Neural cell (in vitro differentiated cells): ENCODE measurements around the gene S100A5. TPM values are rescaled to one million over a fixed set of nuclear protein-coding genes. Genes with fewer than 3 reads are reported as not detected.

Experiments
- H2AFZ ChIP-seq: fragments of 200-600, 300-800 bp; sonication (generic), shearing (Covaris generic); 2 replicates; pipeline ENCODE4 v1.6.0; 2014; ENCODE audit warnings: low read depth, mild to moderate bottlenecking, antibody characterized with exemption, low read length, moderate library complexity
- H3F3A ChIP-seq: fragments of 200-600 bp; shearing (Covaris generic); 2 replicates; pipeline ENCODE4 v1.6.1; 2016; ENCODE audit warnings: mild to moderate bottlenecking, moderate library complexity, mixed read lengths, antibody characterized with exemption, low read length; ENCODE audit not compliant: insufficient read depth, poor library complexity, severe bottlenecking
- H3K27ac ChIP-seq: fragments of 200-600, 300-800 bp; sonication (generic), shearing (Covaris generic); 2 replicates; pipeline ENCODE4 v1.5.1; 2014; ENCODE audit warnings: mild to moderate bottlenecking, low read length, moderate library complexity
- H3K27me3 ChIP-seq: fragments of 300-800, 200-600 bp; sonication (generic), shearing (Covaris generic); 2 replicates; pipeline ENCODE4 v1.6.0; 2014; ENCODE audit warnings: mild to moderate bottlenecking, low read depth, low read length, moderate library complexity; ENCODE audit not compliant: insufficient read depth
- H3K36me3 ChIP-seq: fragments of 300-800, 200-600 bp; sonication (generic), shearing (Covaris generic); 2 replicates; pipeline ENCODE4 v1.5.1; 2014; ENCODE audit warnings: mild to moderate bottlenecking, antibody characterized with exemption, low read length, moderate library complexity; ENCODE audit not compliant: insufficient read depth
- H3K4me2 ChIP-seq: fragments of 300-800, 200-600 bp; sonication (generic), shearing (Covaris generic); 2 replicates; pipeline ENCODE4 v1.6.0; 2014; ENCODE audit warnings: mild to moderate bottlenecking, low read length
- H3K4me3 ChIP-seq: fragments of 300-800, 200-600 bp; sonication (generic), shearing (Covaris generic); 2 replicates; pipeline ENCODE4 v1.5.1; 2014; ENCODE audit warnings: mild to moderate bottlenecking, low read length, moderate library complexity
- H3K79me2 ChIP-seq: fragments of 200-600 bp; shearing (Covaris generic); replicated peaks from 2 replicates; pipeline ENCODE4 v1.6.0; 2014; ENCODE audit warnings: mild to moderate bottlenecking, low read length, moderate library complexity; ENCODE audit not compliant: insufficient read depth
- H3K9ac ChIP-seq: fragments of 300-800, 200-600 bp; sonication (generic), shearing (Covaris generic); 2 replicates; pipeline ENCODE4 v1.6.1; 2016; ENCODE audit warnings: mild to moderate bottlenecking, low read length, mixed read lengths
- H3K9me2 ChIP-seq: fragments of 200-600 bp; shearing (Covaris generic); 2 replicates; pipeline ENCODE4 v1.6.1; 2016; ENCODE audit warnings: mild to moderate bottlenecking, low read length, mixed read lengths; ENCODE audit not compliant: insufficient read depth
- H3K9me3 ChIP-seq: fragments of 200-600, 300-800 bp; sonication (generic), shearing (Covaris generic); 2 replicates; pipeline ENCODE4 v1.6.1; 2016; ENCODE audit warnings: mild to moderate bottlenecking, mixed run types, low read length, moderate library complexity, mixed read lengths
- H4K20me1 ChIP-seq: fragments of 200-600 bp; shearing (Covaris generic); 2 replicates; pipeline ENCODE4 v1.6.1; 2016; ENCODE audit warnings: mild to moderate bottlenecking, mixed run types; ENCODE audit not compliant: insufficient read depth
- CTCF ChIP-seq: fragments of 450-650 bp; IDR thresholded peaks from 2 replicates; pipeline ENCODE4 v1.5.1; 2014; ENCODE audit warnings: antibody characterized with exemption, mild to moderate bottlenecking, moderate library complexity; ENCODE audit not compliant: poor library complexity, severe bottlenecking
- EP300 ChIP-seq: fragments of 450-650 bp; conservative IDR thresholded peaks from 2 replicates; pipeline ENCODE4 v1.6.1; 2014; ENCODE audit warnings: antibody characterized with exemption, mild to moderate bottlenecking, moderate library complexity; ENCODE audit not compliant: poor library complexity, severe bottlenecking
- EZH2 ChIP-seq: fragments of 200-600, 300-800 bp; shearing (Covaris generic), sonication (generic); IDR thresholded peaks from 2 replicates; pipeline ENCODE4 v1.6.1; 2014; ENCODE audit warnings: antibody characterized with exemption, low read length, borderline replicate concordance, mild to moderate bottlenecking; ENCODE audit not compliant: insufficient read depth, poor library complexity, severe bottlenecking
- MXI1 ChIP-seq: fragments of 450-650 bp; conservative IDR thresholded peaks from 2 replicates; pipeline ENCODE4 v1.6.1; 2014; ENCODE audit warnings: antibody characterized with exemption, mild to moderate bottlenecking; ENCODE audit not compliant: poor library complexity, severe bottlenecking
- POLR2AphosphoS5 ChIP-seq: IDR thresholded peaks from 2 replicates; pipeline ENCODE4 v1.6.1; 2012
- RAD21 ChIP-seq: fragments of 450-650 bp; conservative IDR thresholded peaks from 2 replicates; pipeline ENCODE4 v1.6.1; 2014; ENCODE audit warnings: antibody characterized with exemption, mild to moderate bottlenecking, moderate library complexity
- REST ChIP-seq: IDR thresholded peaks from 2 replicates; pipeline ENCODE4 v1.6.1; 2012; ENCODE audit warnings: borderline replicate concordance
- SMC3 ChIP-seq: fragments of 450-650 bp; conservative IDR thresholded peaks from 2 replicates; pipeline ENCODE4 v1.6.1; 2014; ENCODE audit warnings: antibody characterized with exemption, mild to moderate bottlenecking, moderate library complexity; ENCODE audit not compliant: poor library complexity
- TAF1 ChIP-seq: IDR thresholded peaks from 2 replicates; pipeline ENCODE4 v1.6.1; 2012; ENCODE audit warnings: low read depth
- polyA plus RNA-seq: library from polyadenylated mRNA; depleted of rRNA; stranded (reverse); fragments of >200 nt; gene quantifications from 2 replicates; pipeline ENCODE4 v1.2.3, GENCODE V29; 2014

Gene S100A5
- polyA plus RNA-seq, 1 donor from 2014 or later, result not detected

GRCh38 chr1:153495536-153495935 is 45.2 kb downstream of the S100A5 start:
- no peaks in the 10 kb centered on the region for H3F3A ChIP-seq
- H3K9me3 ChIP-seq, result no peaks in the 10 kb centered on the region
- H4K20me1 ChIP-seq, result no peaks in the 10 kb centered on the region
- H2AFZ ChIP-seq, result no peak overlapping the region
- H3K79me2 ChIP-seq, result no peaks in the 10 kb centered on the region
- H3K36me3 ChIP-seq, result no peaks in the 10 kb centered on the region
- H3K27ac ChIP-seq, result no peak overlapping the region
- TF ChIP-seq EP300 (no peak), TAF1 (no peak), POLR2AphosphoS5 (no peak), REST (no peak), RAD21 (no peak), CTCF (no peak), EZH2 (no peak), MXI1 (no peak), SMC3 (no peak)
- no peak overlapping the region for H3K4me2 ChIP-seq
- H3K4me3 ChIP-seq, result no peak overlapping the region
- H3K27me3 ChIP-seq, result no peaks in the 10 kb centered on the region
- no peaks in the 10 kb centered on the region for H3K9me2 ChIP-seq
- no peak overlapping the region for H3K9ac ChIP-seq

GRCh38 chr1:153494976-153495535 is 45.7 kb downstream of the S100A5 start:
- H3K27ac ChIP-seq, result no peak overlapping the region
- no peaks in the 10 kb centered on the region for H3K36me3 ChIP-seq
- no peaks in the 10 kb centered on the region for H3K79me2 ChIP-seq
- no peaks in the 10 kb centered on the region for H4K20me1 ChIP-seq
- H3K9me2 ChIP-seq, result no peaks in the 10 kb centered on the region
- no peak overlapping the region for H3K4me2 ChIP-seq
- no peaks in the 10 kb centered on the region for H3F3A ChIP-seq
- TF ChIP-seq MXI1 (no peak), RAD21 (peak; percentile 67), SMC3 (peak; percentile 73), REST (no peak), CTCF (peak; percentile 72), EZH2 (no peak), POLR2AphosphoS5 (no peak), EP300 (no peak), TAF1 (no peak)
- H3K27me3 ChIP-seq, result no peaks in the 10 kb centered on the region
- no peaks in the 10 kb centered on the region for H3K9me3 ChIP-seq
- no peak overlapping the region for H3K4me3 ChIP-seq
- H3K9ac ChIP-seq, result no peak overlapping the region
- no peak overlapping the region for H2AFZ ChIP-seq
